HFFc6 (cell line): Measurements from ENCODE around the gene ANKDD1B. TPM values are rescaled to one million over a fixed set of nuclear protein-coding genes. Genes with fewer than 3 reads are reported as not detected.
"Not testable (repeated sequence)": the region's sequence is repeated elsewhere in the genome, so short reads cannot be mapped to it uniquely, and the experiment has no call there.

Experiments
- DNase-seq: peaks from one replicate; pipeline ENCODE4 v3.0.0-alpha.2; 2018
- H3K27ac Mint-ChIP-seq: 2 replicates; pipeline ENCODE4 v1.8.0; 2020; ENCODE audit warnings: mild to moderate bottlenecking, mixed read lengths
- H3K27me3 Mint-ChIP-seq: 2 replicates; pipeline ENCODE4 v1.8.0; 2021; ENCODE audit warnings: mild to moderate bottlenecking, moderate library complexity, mixed read lengths; ENCODE audit not compliant: insufficient read depth
- H3K36me3 Mint-ChIP-seq: 2 replicates; pipeline ENCODE4 v1.8.0; 2021; ENCODE audit warnings: low read depth, mixed read lengths
- H3K4me1 Mint-ChIP-seq: 2 replicates; pipeline ENCODE4 v1.8.0; 2020; ENCODE audit warnings: low read depth, mixed read lengths
- H3K4me3 Mint-ChIP-seq: 2 replicates; pipeline ENCODE4 v1.8.0; 2020; ENCODE audit warnings: mild to moderate bottlenecking, moderate library complexity, mixed read lengths
- H3K9me3 Mint-ChIP-seq: 2 replicates; pipeline ENCODE4 v1.8.0; 2020; ENCODE audit warnings: mild to moderate bottlenecking, mixed read lengths
- total RNA-seq, 6 experiments: library from RNA; stranded (reverse); fragmentation: NEBNext Ultra II Directional; extraction: Animal tissue kit (Norgen Biotek cat#: 25700); gene quantifications; 2 replicates in 1 of 6; 3 replicates in 5 of 6; pipeline ENCODE4 v1.2.3, GENCODE V29; 2021
- TF ChIP-seq, protein P1 (sequence below): fragments of 200-600 bp; sonication (generic); IDR thresholded peaks from 2 replicates; pipeline ENCODE4 v1.5.0; 2021; ENCODE audit warnings: antibody characterized with exemption, mild to moderate bottlenecking

ANKDD1B gene
- total RNA-seq, 6 experiments from 2014 or later, result 0.09 to 0.17 (median 0.14) TPM; not detected in 1

DNA sequence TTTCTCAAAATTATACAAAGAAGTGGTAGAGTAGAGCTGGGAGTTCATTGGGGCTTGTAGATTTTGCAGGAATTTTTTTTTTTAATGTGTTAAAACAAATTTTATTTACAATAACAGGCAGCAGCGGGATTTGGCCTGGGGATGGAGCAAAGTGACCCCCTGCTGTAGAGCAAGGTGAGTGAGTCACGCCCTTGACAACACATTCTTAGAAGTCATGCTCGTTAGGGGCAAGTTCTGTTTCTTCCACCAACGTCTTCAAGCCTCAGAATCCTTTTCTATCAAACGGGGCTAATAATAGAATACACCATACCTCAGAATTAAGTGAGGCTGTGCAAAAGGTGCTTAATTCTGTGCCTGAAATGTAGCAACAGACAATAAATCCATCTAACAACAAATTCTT, 1.1 kb upstream of the ANKDD1B start:
- no peaks in the 10 kb centered on the region for H3K9me3 Mint-ChIP-seq
- peaks cover 16% of the 10 kb centered on the region for H3K4me1 Mint-ChIP-seq
- TF ChIP-seq, protein P1, sequence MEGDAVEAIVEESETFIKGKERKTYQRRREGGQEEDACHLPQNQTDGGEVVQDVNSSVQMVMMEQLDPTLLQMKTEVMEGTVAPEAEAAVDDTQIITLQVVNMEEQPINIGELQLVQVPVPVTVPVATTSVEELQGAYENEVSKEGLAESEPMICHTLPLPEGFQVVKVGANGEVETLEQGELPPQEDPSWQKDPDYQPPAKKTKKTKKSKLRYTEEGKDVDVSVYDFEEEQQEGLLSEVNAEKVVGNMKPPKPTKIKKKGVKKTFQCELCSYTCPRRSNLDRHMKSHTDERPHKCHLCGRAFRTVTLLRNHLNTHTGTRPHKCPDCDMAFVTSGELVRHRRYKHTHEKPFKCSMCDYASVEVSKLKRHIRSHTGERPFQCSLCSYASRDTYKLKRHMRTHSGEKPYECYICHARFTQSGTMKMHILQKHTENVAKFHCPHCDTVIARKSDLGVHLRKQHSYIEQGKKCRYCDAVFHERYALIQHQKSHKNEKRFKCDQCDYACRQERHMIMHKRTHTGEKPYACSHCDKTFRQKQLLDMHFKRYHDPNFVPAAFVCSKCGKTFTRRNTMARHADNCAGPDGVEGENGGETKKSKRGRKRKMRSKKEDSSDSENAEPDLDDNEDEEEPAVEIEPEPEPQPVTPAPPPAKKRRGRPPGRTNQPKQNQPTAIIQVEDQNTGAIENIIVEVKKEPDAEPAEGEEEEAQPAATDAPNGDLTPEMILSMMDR, result no peak
- H3K36me3 Mint-ChIP-seq, result peaks cover under 1% of the 10 kb centered on the region
- 0 out of 2 replicates have a peak overlapping the region, but pooled peaks have one; percentile 81 for H3K4me3 Mint-ChIP-seq
- no peak overlapping the region for H3K27ac Mint-ChIP-seq
- H3K27me3 Mint-ChIP-seq, result no peaks in the 10 kb centered on the region; the same call in 1 of the 2 replicates
- no peak for DNase-seq

DNA sequence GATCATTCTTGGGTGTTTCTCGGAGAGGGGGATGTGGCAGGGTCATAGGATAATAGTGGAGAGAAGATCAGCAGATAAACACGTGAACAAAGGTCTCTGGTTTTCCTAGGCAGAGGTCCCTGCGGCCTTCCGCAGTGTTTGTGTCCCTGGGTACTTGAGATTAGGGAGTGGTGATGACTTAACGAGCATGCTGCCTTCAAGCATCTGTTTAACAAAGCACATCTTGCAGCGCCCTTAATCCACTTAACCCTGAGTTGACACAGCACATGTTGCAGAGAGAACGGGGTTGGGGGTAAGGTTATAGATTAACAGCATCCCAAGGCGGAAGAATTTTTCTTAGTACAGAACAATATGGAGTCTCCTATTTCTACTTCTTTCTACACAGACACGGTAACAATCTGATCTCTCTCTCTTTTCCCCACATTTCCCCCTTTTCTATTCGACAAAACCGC, 368 bp upstream of the ANKDD1B start:
- H3K27ac Mint-ChIP-seq, result peak overlapping the region; percentile 76
- H3K27me3 Mint-ChIP-seq, H3K36me3 Mint-ChIP-seq, DNase-seq, H3K9me3 Mint-ChIP-seq: not testable (repeated sequence)
- H3K4me3 Mint-ChIP-seq, result peak overlapping the region; percentile 81
- H3K4me1 Mint-ChIP-seq, result peaks cover 16% of the 10 kb centered on the region

DNA sequence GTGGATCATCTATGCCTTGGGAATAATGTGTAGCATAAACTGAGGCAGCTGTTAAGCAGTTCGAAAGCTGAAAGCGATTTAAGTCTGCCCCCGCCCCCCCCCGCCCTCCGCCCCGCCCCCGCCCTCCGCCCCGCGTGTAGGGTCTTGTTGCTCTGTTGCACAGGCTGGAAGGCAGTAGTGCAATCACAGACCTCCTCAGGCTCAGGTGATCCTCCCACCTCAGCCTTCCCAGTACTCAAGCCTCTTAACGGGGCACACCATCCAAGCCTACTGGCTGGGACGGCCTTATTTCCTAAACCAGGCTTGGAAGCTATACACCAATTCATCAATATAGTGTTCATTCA, 945 bp downstream of the ANKDD1B start:
- H3K4me1 Mint-ChIP-seq, result peaks cover 17% of the 10 kb centered on the region
- peak overlapping the region; percentile 81; the same call in 1 of the 2 replicates for H3K4me3 Mint-ChIP-seq
- no peaks in the 10 kb centered on the region for H3K27me3 Mint-ChIP-seq
- TF ChIP-seq, protein P1, result no peak
- no peaks in the 10 kb centered on the region for H3K9me3 Mint-ChIP-seq
- no peak for DNase-seq
- no peak overlapping the region for H3K27ac Mint-ChIP-seq
- H3K36me3 Mint-ChIP-seq, result no peaks in the 10 kb centered on the region

DNA sequence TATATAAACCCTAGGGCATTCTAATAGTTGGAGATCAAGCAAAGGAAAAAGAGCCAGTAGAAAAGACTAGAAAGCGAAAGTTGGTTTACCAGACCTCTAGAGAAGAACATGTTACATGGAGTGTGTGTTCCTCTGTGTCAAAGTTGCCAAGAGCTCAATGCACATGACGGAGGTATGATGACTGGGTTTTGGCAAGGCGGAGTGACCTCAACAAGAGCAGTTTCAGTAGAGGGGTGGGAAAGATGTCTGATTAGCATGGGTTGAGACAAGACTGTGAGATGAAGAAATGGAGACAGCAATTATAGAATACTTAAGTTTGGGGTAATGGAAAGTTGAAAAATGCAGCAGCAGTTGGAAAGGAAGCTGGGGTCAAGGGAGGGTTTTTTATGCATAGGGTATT, 1.6 kb downstream of the ANKDD1B start:
- Mint-ChIP-seq H3K27ac (no peak overlapping the region), H3K27me3 (no peaks in the 10 kb centered on the region), H3K4me1 (peaks cover 24% of the 10 kb centered on the region), H3K9me3 (no peaks in the 10 kb centered on the region), H3K36me3 (no peaks in the 10 kb centered on the region), H3K4me3 (no peak overlapping the region)
- TF ChIP-seq, protein P1, result no peak
- no peak for DNase-seq

DNA sequence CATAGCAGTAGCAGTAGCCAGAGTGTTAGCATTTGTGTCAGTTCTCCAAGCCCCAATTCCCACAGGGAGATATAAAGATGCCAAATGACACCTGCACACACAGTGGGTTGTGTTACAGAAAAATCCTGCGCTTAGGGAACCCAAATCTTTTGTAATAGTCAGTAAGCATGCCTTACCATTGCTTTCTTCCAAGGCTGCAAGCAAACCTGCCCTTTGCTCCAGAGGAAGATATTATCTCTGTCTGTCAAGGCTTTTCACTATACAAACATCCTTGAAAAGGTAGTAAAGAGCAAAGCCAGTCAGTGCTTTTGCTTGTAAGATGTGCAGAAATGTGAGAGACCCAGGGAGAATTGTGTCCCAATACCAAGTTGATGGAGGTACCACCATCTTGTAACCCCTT, 2.9 kb downstream of the ANKDD1B start:
- Mint-ChIP-seq H3K27ac (no peak overlapping the region), H3K4me1 (peaks cover 27% of the 10 kb centered on the region), H3K9me3 (no peaks in the 10 kb centered on the region), H3K4me3 (no peak overlapping the region), H3K27me3 (no peaks in the 10 kb centered on the region), H3K36me3 (no peaks in the 10 kb centered on the region)
- DNase-seq, result no peak
- TF ChIP-seq, protein P1, result no peak

DNA sequence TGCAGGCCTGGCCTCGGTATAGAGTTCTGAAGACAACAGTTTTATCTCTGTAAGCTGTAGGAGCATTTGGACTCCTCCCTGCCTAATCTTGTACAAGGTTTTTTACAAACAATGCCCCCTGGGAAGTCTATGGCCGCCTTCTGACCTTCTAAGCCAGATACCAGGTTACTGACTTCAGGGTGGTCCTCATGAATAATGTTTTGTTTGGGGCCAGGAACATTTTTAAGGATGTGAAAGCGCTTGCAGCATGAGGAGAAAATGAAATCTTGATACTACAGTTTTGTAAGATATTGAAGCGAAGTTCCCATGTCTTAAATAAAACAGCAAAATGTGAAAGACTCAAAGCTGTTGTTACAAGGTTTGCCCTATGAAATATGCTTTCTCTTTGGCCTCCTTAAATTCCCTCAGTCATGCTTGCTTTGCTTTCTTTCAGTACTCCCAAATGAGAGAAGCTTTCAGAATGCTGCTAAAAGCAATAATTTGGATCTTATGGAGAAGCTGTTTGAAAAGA, 5.2 kb downstream of the ANKDD1B start:
- H3K27ac Mint-ChIP-seq, result no peak overlapping the region
- TF ChIP-seq, protein P1, result no peak
- H3K4me1 Mint-ChIP-seq, result peaks cover 11% of the 10 kb centered on the region
- DNase-seq, result no peak
- H3K36me3 Mint-ChIP-seq, result no peaks in the 10 kb centered on the region
- no peaks in the 10 kb centered on the region for H3K9me3 Mint-ChIP-seq
- H3K4me3 Mint-ChIP-seq, result no peak overlapping the region
- no peaks in the 10 kb centered on the region for H3K27me3 Mint-ChIP-seq
